ENCODE results near the gene SLC39A11.

Gene SLC39A11

GRCh38 chr17:73128496-73128895 is 36.0 kb upstream of the SLC39A11 start:
- no peaks in the 10 kb centered on the region for H3K36me3 ChIP-seq
- H3K9me3 ChIP-seq (ENCODE audit: severe bottlenecking): no peaks in the 10 kb centered on the region
- no peak overlapping the region for H3K4me3 ChIP-seq (ENCODE audit: low read depth, low read length)
- H3K27ac ChIP-seq: no peak overlapping the region
- TF ChIP-seq CTCF (IDR thresholded peaks at IDR 0.05; ENCODE audit: low read depth, low read length): no peak
- H3K27me3 ChIP-seq (ENCODE audit: insufficient read depth, low read depth, severe bottlenecking): no peaks in the 10 kb centered on the region
- DNase-seq: no peak

DNA sequence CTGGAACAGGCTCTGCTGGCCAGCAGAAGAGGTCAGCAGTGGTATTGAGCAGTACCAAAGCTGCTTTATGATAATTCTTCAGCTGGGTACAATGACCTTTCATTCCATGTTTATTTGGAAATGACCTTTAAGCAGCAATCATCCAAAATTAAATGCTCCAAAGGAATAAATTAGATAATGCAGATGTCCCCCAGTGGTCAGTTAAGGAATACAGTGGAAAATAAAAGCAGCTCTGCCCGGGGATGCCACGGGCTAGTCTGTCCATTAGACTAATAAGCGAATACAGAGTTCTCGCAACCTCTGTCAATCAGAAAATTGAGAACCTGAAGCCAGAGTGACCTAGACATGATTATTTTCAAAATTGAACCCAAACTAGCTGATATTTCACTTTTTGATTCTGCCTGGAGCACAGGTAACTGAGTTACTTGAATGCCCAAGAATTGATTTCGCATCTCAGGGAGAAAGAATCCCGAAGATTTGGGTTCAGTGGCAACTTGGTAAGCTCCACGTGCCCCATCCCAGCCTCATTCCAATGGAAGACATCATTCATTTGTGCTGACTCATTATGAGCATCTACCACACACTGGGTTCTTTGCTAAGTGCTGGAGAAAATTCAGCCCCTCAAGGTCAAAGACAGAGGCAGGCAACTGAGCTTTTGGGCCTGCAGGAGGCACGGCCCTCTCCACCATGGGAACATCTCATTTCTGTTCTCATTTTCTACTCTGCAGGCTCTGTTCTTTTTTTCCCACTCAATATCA is 34.4 kb upstream of the SLC39A11 start:
- Histone ChIP-seq H3K27me3 (ENCODE audit: insufficient read depth, low read depth, severe bottlenecking) (no peaks in the 10 kb centered on the region), H3K9me3 (ENCODE audit: severe bottlenecking) (no peaks in the 10 kb centered on the region), H3K27ac (no peak overlapping the region), H3K36me3 (no peaks in the 10 kb centered on the region), H3K4me3 (ENCODE audit: low read depth, low read length) (no peak overlapping the region)
- no peak for DNase-seq
- 0 out of 2 replicates have a peak, but pooled peaks have one; percentile 1 for TF ChIP-seq CTCF (IDR thresholded peaks at IDR 0.05; ENCODE audit: low read depth, low read length)

DNA sequence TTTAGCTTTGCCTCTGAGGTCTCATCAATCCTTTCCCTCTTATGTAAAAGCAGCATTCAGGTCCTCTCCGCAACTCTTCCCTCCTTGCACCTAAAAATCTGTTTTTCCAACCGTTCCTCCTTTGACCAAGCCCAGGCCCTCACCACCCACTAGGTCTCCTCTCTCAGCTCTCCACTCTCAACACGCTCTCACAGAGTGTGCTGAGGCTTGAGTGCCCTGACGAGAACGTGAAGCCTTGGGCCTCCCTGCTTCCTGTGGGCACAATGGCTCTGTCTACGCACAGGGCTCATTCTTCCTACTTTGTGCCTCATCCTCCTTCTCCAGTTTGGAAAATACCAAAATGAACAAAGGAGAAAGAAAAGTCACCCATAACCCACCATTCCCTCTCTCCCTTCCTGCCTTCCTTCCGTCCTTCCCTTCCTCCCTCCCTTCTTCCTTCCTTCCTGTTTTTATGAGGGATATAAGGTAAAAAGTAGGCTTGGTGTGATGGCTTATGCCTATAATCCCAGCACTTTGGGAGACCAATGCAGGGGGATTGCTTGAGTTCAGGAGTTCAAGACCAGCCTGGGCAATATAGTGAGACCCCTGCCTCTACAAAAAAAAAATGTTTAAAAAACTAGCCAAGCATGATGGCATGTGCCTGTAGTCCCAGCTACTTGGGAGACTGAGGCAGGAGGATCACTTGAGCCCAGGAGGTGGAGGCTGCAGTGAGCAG is 31.3 kb upstream of the SLC39A11 start:
- Histone ChIP-seq H3K4me3 (ENCODE audit: low read depth, low read length) (no peak overlapping the region), H3K27me3 (ENCODE audit: insufficient read depth, low read depth, severe bottlenecking) (no peaks in the 10 kb centered on the region), H3K9me3 (ENCODE audit: severe bottlenecking) (no peaks in the 10 kb centered on the region), H3K27ac (no peak overlapping the region), H3K36me3 (no peaks in the 10 kb centered on the region)
- DNase-seq: no peak
- TF ChIP-seq CTCF (IDR thresholded peaks at IDR 0.05; ENCODE audit: low read depth, low read length): no peak

DNA sequence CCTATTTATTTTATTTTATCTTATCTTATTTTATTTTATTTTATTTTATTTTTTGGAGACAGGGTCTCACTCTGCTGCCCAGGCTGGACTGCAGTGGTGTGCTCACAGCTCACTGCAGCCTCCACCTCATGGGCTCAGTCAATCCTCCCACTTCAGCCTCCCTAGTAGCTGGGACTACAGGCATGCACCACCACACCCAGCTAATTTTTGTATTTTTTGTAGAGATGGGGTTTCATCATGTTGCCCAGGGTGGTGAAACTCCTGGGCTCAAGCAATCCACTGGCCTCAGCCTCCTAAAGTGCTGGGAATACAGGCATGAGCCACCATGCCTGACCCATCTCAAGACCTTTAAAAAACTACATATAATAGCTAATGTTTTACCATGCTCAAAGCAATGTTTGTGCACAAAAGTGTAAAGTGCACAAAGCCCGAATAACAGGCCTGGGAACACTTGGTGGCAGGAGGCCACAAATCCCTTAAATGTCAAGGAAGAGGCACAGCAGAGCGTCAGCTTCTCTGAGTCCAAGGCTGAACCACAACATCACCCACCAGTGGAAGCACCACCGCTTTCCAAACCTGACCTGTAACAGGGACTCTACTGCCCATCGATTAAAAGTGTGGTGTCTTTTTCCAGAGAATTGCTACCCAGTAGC is 30.6 kb upstream of the SLC39A11 start:
- Histone ChIP-seq H3K27ac (no peak overlapping the region), H3K9me3 (ENCODE audit: severe bottlenecking) (no peaks in the 10 kb centered on the region), H3K4me3 (ENCODE audit: low read depth, low read length) (no peak overlapping the region), H3K36me3 (no peaks in the 10 kb centered on the region), H3K27me3 (ENCODE audit: insufficient read depth, low read depth, severe bottlenecking) (no peaks in the 10 kb centered on the region)
- TF ChIP-seq CTCF (IDR thresholded peaks at IDR 0.05; ENCODE audit: low read depth, low read length): no peak
- no peak for DNase-seq

DNA sequence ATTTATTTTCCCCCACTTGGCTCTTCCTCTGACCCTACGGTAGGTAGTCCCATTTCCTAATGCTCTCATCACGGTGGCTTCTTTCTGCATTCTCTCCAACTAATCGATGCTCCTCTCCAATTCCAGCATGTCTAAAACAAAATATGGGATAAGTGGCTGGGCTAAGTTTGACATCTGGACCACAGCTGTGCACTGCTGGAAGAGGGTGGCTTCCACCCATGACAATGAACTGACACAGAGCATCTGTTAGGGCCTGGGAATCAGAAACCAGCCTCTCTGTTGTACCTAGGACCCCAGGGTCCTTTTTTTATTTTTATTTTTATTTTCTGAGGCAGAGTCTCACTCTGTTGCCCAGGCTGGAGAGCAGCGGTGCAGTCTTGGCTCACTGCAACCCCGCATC is 29.0 kb upstream of the SLC39A11 start:
- no peak for DNase-seq
- H3K4me3 ChIP-seq (ENCODE audit: low read depth, low read length): no peak overlapping the region
- no peaks in the 10 kb centered on the region for H3K9me3 ChIP-seq (ENCODE audit: severe bottlenecking)
- no peak overlapping the region for H3K27ac ChIP-seq
- no peaks in the 10 kb centered on the region for H3K27me3 ChIP-seq (ENCODE audit: insufficient read depth, low read depth, severe bottlenecking)
- TF ChIP-seq CTCF (IDR thresholded peaks at IDR 0.05; ENCODE audit: low read depth, low read length): no peak
- H3K36me3 ChIP-seq: no peaks in the 10 kb centered on the region

Data from WERI-Rb-1 (cell line).